ENCODE results near the gene TUBB4B.
"Not testable (repeated sequence)": the region's sequence is repeated elsewhere in the genome, so short reads cannot be mapped to it uniquely, and the experiment has no call there.

Gene TUBB4B

GRCh38 chr9:137232510-137232909 is 8.6 kb upstream of the TUBB4B start:
- DNase-seq (ENCODE audit: low spot score in 2 of 2), result no peak
- in situ Hi-C loops (cut with MboI; ENCODE audit: low sequenced_read_pairs), result loop anchor here (25.0 kb wide), 1 partner anchor 445 kb away; the partner anchor contains the start of genes CCDC183 and TMEM141
- H3K4me3 ChIP-seq, result no peak overlapping the region
- H3K36me3 ChIP-seq (replicated peaks), result no peaks in the 10 kb centered on the region
- H3K27me3 ChIP-seq (ENCODE audit: low read depth), result no peaks in the 10 kb centered on the region
- H3K4me1 ChIP-seq, result peaks cover 5% of the 10 kb centered on the region
- H3K9me3 ChIP-seq, result no peaks in the 10 kb centered on the region

DNA sequence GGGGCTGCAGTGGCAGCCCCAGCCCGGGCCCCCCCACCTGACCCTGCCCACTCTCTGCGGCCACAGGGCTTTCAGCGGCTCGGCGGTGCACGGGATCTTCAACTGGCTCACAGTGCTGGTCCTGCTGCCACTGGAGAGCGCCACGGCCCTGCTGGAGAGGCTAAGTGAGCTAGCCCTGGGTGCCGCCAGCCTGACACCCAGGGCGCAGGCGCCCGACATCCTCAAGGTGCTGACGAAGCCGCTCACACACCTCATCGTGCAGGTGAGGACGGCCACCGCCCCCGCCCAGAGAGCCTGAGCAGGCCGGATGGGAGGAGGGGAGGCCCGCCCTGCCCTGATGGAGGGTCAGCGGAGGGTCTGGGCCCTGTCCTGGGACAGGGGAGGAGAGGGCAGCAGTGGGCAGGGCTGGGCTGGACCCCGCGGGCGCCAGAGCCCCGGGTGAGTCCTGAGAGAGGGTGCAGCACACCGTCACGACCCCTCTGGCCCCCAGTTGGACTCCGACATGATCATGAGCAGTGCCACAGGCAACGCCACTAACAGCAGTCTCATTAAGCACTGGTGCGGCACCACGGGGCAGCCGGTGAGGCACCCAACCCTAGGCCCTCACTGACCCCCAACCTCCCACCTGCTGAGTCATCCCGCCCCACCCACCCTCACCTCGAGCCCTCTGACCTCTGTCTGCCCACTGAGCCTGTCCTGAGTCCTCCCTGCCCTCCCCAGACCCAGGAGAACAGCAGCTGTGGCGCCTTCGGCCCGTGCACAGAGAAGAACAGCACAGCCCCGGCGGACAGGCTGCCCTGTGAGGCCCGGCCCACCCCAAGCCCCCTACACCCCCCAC is 7.7 kb upstream of the TUBB4B start:
- DNase-seq (ENCODE audit: low spot score in 2 of 2), result no peak
- no peak overlapping the region for H3K4me3 ChIP-seq
- no peaks in the 10 kb centered on the region for H3K9me3 ChIP-seq
- peaks cover 5% of the 10 kb centered on the region for H3K4me1 ChIP-seq
- H3K36me3 ChIP-seq (replicated peaks), result no peaks in the 10 kb centered on the region
- in situ Hi-C loops (cut with MboI; ENCODE audit: low sequenced_read_pairs), result loop anchor here (25.0 kb wide), 1 partner anchor 446 kb away; the partner anchor contains the start of genes CCDC183 and TMEM141
- H3K27me3 ChIP-seq (ENCODE audit: low read depth), result no peaks in the 10 kb centered on the region

GRCh38 chr9:137234055-137234697 is 6.9 kb upstream of the TUBB4B start:
- no peaks in the 10 kb centered on the region for H3K27me3 ChIP-seq (ENCODE audit: low read depth)
- in situ Hi-C loops (cut with MboI; ENCODE audit: low sequenced_read_pairs), result loop anchor here (25.0 kb wide), 1 partner anchor 447 kb away; the partner anchor contains the start of genes CCDC183 and TMEM141
- H3K4me3 ChIP-seq, result no peak overlapping the region
- H3K4me1 ChIP-seq, result peaks cover 11% of the 10 kb centered on the region
- no peaks in the 10 kb centered on the region for H3K9me3 ChIP-seq
- DNase-seq (ENCODE audit: low spot score in 2 of 2), result no peak
- H3K36me3 ChIP-seq (replicated peaks), result peaks cover 4% of the 10 kb centered on the region; the same call in 1 of the 2 replicates

GRCh38 chr9:137234758-137235423 is 6.2 kb upstream of the TUBB4B start:
- in situ Hi-C loops (cut with MboI; ENCODE audit: low sequenced_read_pairs), result loop anchor here (25.0 kb wide), 1 partner anchor 448 kb away; the partner anchor contains the start of genes CCDC183 and TMEM141
- H3K4me1 ChIP-seq, result peaks cover 11% of the 10 kb centered on the region
- no peak overlapping the region for H3K4me3 ChIP-seq
- H3K27me3 ChIP-seq (ENCODE audit: low read depth), result no peaks in the 10 kb centered on the region
- no peaks in the 10 kb centered on the region for H3K9me3 ChIP-seq
- peaks cover 4% of the 10 kb centered on the region; the same call in 1 of the 2 replicates for H3K36me3 ChIP-seq (replicated peaks)
- no peak for DNase-seq (ENCODE audit: low spot score in 2 of 2)

- Histone ChIP-seq H3K36me3 (replicated peaks) (peaks cover 4% of the 10 kb centered on the region; the same call in 1 of the 2 replicates), H3K4me1 (peaks cover 11% of the 10 kb centered on the region), H3K4me3 (no peak overlapping the region), H3K9me3 (no peaks in the 10 kb centered on the region), H3K27me3 (ENCODE audit: low read depth) (no peaks in the 10 kb centered on the region)
- in situ Hi-C loops (cut with MboI; ENCODE audit: low sequenced_read_pairs), result loop anchor here (25.0 kb wide), 1 partner anchor 448 kb away; the partner anchor contains the start of genes CCDC183 and TMEM141
- no peak for DNase-seq (ENCODE audit: low spot score in 2 of 2)
Measured at GRCh38 chr9:137235424-137236237, 5.5 kb upstream of the TUBB4B start.

- Histone ChIP-seq H3K36me3 (replicated peaks) (peaks cover 4% of the 10 kb centered on the region; the same call in 1 of the 2 replicates), H3K27me3 (ENCODE audit: low read depth) (no peaks in the 10 kb centered on the region), H3K4me1 (peaks cover 11% of the 10 kb centered on the region), H3K4me3 (peak overlapping the region; percentile 8; the same call in 1 of the 2 replicates), H3K9me3 (no peaks in the 10 kb centered on the region)
- DNase-seq (ENCODE audit: low spot score in 2 of 2), result peak; percentile 56 to 96
- in situ Hi-C loops (cut with MboI; ENCODE audit: low sequenced_read_pairs), result loop anchor here (25.0 kb wide), 1 partner anchor 449 kb away; the partner anchor contains the start of genes CCDC183 and TMEM141
Measured at GRCh38 chr9:137236238-137236935, 4.7 kb upstream of the TUBB4B start.

DNA sequence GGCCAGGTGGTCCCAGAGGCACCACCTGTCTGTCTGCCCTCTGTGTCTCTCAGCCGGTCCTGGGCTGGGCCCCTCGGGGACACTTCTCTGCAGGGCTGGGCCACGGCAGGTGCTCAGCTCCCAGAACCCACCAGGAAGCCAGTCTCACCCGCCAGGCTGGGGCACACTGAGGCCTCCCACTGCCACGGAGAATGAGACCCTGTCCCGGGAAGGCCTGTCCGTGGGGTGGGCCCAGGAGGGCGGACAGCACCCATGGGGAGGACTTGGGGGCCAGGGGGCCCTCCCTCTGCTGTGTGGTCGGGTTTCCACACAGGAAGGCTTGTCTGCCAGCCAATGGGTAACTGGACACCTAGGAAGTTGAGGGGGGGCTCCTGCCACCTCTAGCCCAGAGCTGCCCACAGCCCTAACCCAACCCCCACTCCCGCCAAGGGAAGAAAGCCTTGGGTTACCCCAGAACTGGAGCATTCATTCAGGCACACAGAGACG is 4.1 kb upstream of the TUBB4B start:
- no peak for DNase-seq (ENCODE audit: low spot score in 2 of 2)
- Histone ChIP-seq H3K9me3 (no peaks in the 10 kb centered on the region), H3K36me3 (replicated peaks) (peaks cover 8% of the 10 kb centered on the region), H3K4me3 (peak overlapping the region; percentile 8; the same call in 1 of the 2 replicates), H3K27me3 (ENCODE audit: low read depth) (no peaks in the 10 kb centered on the region), H3K4me1 (peaks cover 11% of the 10 kb centered on the region)
- in situ Hi-C loops (cut with MboI; ENCODE audit: low sequenced_read_pairs), result loop anchor here (25.0 kb wide), 1 partner anchor 450 kb away; the partner anchor contains the start of genes CCDC183 and TMEM141

- in situ Hi-C loops (cut with MboI; ENCODE audit: low sequenced_read_pairs), result loop anchor here (25.0 kb wide), 1 partner anchor 451 kb away; the partner anchor contains the start of genes CCDC183 and TMEM141
- Histone ChIP-seq H3K27me3 (ENCODE audit: low read depth) (no peaks in the 10 kb centered on the region), H3K36me3 (replicated peaks) (peaks cover 19% of the 10 kb centered on the region), H3K9me3 (no peaks in the 10 kb centered on the region), H3K4me1 (peaks cover 11% of the 10 kb centered on the region), H3K4me3 (no peak overlapping the region)
- DNase-seq (ENCODE audit: low spot score in 2 of 2), result no peak
Measured at GRCh38 chr9:137237759-137238726, 3.0 kb upstream of the TUBB4B start.

GRCh38 chr9:137239541-137240200 is 1.4 kb upstream of the TUBB4B start:
- H3K9me3 ChIP-seq; DNase-seq (ENCODE audit: low spot score in 2 of 2); H3K27me3 ChIP-seq (ENCODE audit: low read depth): not testable (repeated sequence)
- in situ Hi-C loops (cut with MboI; ENCODE audit: low sequenced_read_pairs), result loop anchor here (25.0 kb wide), 1 partner anchor 452 kb away; the partner anchor contains the start of genes CCDC183 and TMEM141
- peaks cover 11% of the 10 kb centered on the region for H3K4me1 ChIP-seq
- peak overlapping the region; percentile 81 for H3K4me3 ChIP-seq
- H3K36me3 ChIP-seq (replicated peaks), result peaks cover 30% of the 10 kb centered on the region

DNA sequence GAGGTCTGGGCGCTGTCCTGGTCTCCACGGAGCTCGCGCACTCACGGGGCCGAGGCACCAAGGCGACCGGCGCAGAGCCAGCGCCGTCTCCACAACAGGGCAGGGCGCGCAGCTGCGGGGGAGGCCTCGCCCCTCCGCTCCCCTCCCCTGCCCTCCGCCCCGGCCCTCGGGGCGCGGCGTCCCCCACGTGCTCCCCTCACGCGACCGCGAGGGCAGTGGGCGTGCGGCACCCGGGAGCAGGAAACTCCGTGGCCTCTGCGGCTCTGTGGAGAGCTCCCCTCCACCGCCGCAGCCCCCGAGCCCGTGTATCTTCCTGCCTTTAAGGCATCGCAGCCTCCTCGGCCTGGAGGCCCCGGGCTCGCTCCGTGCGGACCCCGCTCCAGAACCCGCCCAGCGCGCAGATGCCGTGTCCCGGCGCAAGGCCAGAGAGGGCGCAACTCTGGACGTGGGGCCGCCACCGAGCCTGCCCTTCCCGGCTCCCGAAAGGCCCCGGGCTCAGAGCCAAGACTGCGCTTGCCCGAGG is 708 bp upstream of the TUBB4B start:
- Histone ChIP-seq H3K27me3 (ENCODE audit: low read depth) (no peaks in the 10 kb centered on the region), H3K36me3 (replicated peaks) (peaks cover 30% of the 10 kb centered on the region), H3K9me3 (no peaks in the 10 kb centered on the region), H3K4me3 (peak overlapping the region; percentile 81), H3K4me1 (peaks cover 11% of the 10 kb centered on the region)
- in situ Hi-C loops (cut with MboI; ENCODE audit: low sequenced_read_pairs), result loop anchor here (25.0 kb wide), 1 partner anchor 453 kb away; the partner anchor contains the start of genes CCDC183 and TMEM141
- DNase-seq (ENCODE audit: low spot score in 2 of 2), result peak in 1 of 2 experiments; percentile 71

Data from HAP-1 (cell line).